Progenitor cell of endocrine pancreas (in vitro differentiated cells): ENCODE measurements around the gene DSCAML1. TPM values are rescaled to one million over a fixed set of nuclear protein-coding genes. Genes with fewer than 3 reads are reported as not detected.

ENCODE experiments used
- DNase-seq: peaks from one replicate; pipeline ENCODE4 v3.0.0; 2021; ENCODE audit warnings: low spot score; ENCODE audit not compliant: unreplicated experiment
- H3K27ac Mint-ChIP-seq: 2 replicates; pipeline ENCODE4 v1.8.0; 2021; ENCODE audit warnings: mild to moderate bottlenecking, moderate library complexity, mixed read lengths
- H3K27me3 Mint-ChIP-seq: 2 replicates; pipeline ENCODE4 v1.8.0; 2021; ENCODE audit warnings: mixed read lengths
- H3K36me3 Mint-ChIP-seq: 2 replicates; pipeline ENCODE4 v1.8.0; 2022; ENCODE audit warnings: mixed read lengths; ENCODE audit not compliant: insufficient read depth
- H3K4me1 Mint-ChIP-seq: 2 replicates; pipeline ENCODE4 v1.8.0; 2021; ENCODE audit warnings: low read depth, mixed read lengths
- H3K4me3 Mint-ChIP-seq: 2 replicates; pipeline ENCODE4 v1.8.0; 2021; ENCODE audit warnings: low read depth, mild to moderate bottlenecking, moderate library complexity, mixed read lengths
- H3K9me3 Mint-ChIP-seq: 2 replicates; pipeline ENCODE4 v1.8.0; 2021; ENCODE audit warnings: low read depth, mixed read lengths
- CTCF ChIP-seq: fragments of 200-600 bp; sonication (generic); IDR thresholded peaks from one replicate; pipeline ENCODE4 v1.5.0; 2021; ENCODE audit warnings: antibody characterized with exemption, mild to moderate bottlenecking; ENCODE audit not compliant: unreplicated experiment
- total RNA-seq: library from RNA; stranded (reverse); gene quantifications from 2 replicates; pipeline ENCODE4 v1.2.1, GENCODE V29; 2021

Gene DSCAML1
- total RNA-seq, 1 donor from 2014 or later = 2.7 TPM

- no peaks in the 10 kb centered on the region for H3K9me3 Mint-ChIP-seq
- no peak overlapping the region for H3K27ac Mint-ChIP-seq
- no peak for DNase-seq
- no peak overlapping the region for H3K4me3 Mint-ChIP-seq
- H3K4me1 Mint-ChIP-seq = no peaks in the 10 kb centered on the region
- no peaks in the 10 kb centered on the region for H3K36me3 Mint-ChIP-seq
- H3K27me3 Mint-ChIP-seq = peaks cover 35% of the 10 kb centered on the region
- no peak for TF ChIP-seq CTCF
These were observed 314.1 kb downstream of the DSCAML1 start for GRCh38 chr11:117482881-117483280.

- no peak overlapping the region for H3K4me3 Mint-ChIP-seq
- no peak overlapping the region for H3K27ac Mint-ChIP-seq
- H3K4me1 Mint-ChIP-seq = no peaks in the 10 kb centered on the region
- no peaks in the 10 kb centered on the region for H3K9me3 Mint-ChIP-seq
- DNase-seq = no peak
- H3K36me3 Mint-ChIP-seq = no peaks in the 10 kb centered on the region
- TF ChIP-seq CTCF = no peak
- H3K27me3 Mint-ChIP-seq = peaks cover 36% of the 10 kb centered on the region
These were observed 315.1 kb downstream of the DSCAML1 start for GRCh38 chr11:117481885-117482284.

- Mint-ChIP-seq H3K27ac (no peak overlapping the region), H3K4me1 (no peaks in the 10 kb centered on the region), H3K4me3 (no peak overlapping the region), H3K36me3 (no peaks in the 10 kb centered on the region), H3K9me3 (no peaks in the 10 kb centered on the region), H3K27me3 (peaks cover 44% of the 10 kb centered on the region)
- no peak for DNase-seq
- TF ChIP-seq CTCF = no peak
These were observed 316.0 kb downstream of the DSCAML1 start for GRCh38 chr11:117481036-117481435.

GRCh38 chr11:117480221-117480620 lies 316.8 kb downstream of the DSCAML1 start:
- H3K27ac Mint-ChIP-seq = no peak overlapping the region
- no peak for TF ChIP-seq CTCF

GRCh38 chr11:117479372-117479771 lies 317.6 kb downstream of the DSCAML1 start:
- no peaks in the 10 kb centered on the region for H3K36me3 Mint-ChIP-seq
- TF ChIP-seq CTCF = peak; percentile 28
- peaks cover 47% of the 10 kb centered on the region for H3K27me3 Mint-ChIP-seq
- H3K27ac Mint-ChIP-seq = no peak overlapping the region
- H3K4me3 Mint-ChIP-seq = no peak overlapping the region
- no peak for DNase-seq
- no peaks in the 10 kb centered on the region for H3K9me3 Mint-ChIP-seq
- H3K4me1 Mint-ChIP-seq = no peaks in the 10 kb centered on the region

More at GRCh38 chr11:117480221-117480620, 316.8 kb downstream of the DSCAML1 start:
- Mint-ChIP-seq H3K27me3 (peaks cover 46% of the 10 kb centered on the region), H3K4me1 (no peaks in the 10 kb centered on the region), H3K4me3 (no peak overlapping the region), H3K9me3 (no peaks in the 10 kb centered on the region), H3K36me3 (no peaks in the 10 kb centered on the region)
- no peak for DNase-seq
